Hepatic stellate cell (primary cell): ENCODE results near the gene PINK1.
A peak's percentile ranks its signal among the peaks of the same experiment; 100 is the strongest.
"Not testable (repeated sequence)": the region's sequence is repeated elsewhere in the genome, so short reads cannot be mapped to it uniquely, and the experiment has no call there.

ENCODE experiments used
- DNase-seq: peaks from one replicate; pipeline ENCODE4 v3.0.0; 2011; ENCODE audit warnings: low spot score

The PINK1 gene

DNA sequence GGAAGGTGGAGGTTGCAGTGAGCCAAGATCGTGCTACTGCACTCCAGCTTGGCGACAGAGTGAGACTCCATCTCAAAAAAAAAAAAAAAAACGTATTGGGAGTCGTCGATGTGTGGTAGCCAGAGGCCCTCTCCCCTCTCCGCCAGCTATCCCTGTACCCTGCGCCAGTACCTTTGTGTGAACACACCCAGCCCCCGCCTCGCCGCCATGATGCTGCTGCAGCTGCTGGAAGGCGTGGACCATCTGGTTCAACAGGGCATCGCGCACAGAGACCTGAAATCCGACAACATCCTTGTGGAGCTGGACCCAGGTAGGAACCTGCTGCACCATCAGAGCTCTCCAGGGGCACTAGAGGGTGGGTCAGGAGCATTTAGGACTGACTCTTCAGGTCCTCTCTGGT is 12.2 kb downstream of the PINK1 start:
- no peak for DNase-seq

DNA sequence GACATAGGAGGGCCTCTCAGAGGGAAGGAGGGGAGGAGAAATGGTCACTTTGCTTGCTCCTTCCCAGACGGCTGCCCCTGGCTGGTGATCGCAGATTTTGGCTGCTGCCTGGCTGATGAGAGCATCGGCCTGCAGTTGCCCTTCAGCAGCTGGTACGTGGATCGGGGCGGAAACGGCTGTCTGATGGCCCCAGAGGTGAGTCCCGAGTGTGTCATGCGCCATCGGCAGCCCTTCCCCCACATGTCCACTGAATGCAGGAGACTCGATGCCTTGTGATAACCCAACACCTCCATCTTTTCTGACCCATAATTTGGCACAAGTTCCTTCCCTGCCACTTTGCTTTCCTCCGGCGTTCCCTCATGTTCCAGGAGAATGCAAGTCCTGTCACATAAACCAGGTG is 15.2 kb downstream of the PINK1 start:
- no peak for DNase-seq

DNA sequence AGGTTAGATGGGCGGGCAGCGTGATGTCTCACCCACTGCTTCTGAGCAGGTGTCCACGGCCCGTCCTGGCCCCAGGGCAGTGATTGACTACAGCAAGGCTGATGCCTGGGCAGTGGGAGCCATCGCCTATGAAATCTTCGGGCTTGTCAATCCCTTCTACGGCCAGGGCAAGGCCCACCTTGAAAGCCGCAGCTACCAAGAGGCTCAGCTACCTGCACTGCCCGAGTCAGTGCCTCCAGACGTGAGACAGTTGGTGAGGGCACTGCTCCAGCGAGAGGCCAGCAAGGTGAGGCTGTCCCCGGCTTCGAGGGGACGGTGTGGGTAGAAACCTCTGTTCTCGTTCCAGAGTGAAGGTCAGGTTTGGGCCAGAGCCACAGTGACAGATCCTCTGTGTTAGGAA is 15.7 kb downstream of the PINK1 start:
- DNase-seq: no peak

DNA sequence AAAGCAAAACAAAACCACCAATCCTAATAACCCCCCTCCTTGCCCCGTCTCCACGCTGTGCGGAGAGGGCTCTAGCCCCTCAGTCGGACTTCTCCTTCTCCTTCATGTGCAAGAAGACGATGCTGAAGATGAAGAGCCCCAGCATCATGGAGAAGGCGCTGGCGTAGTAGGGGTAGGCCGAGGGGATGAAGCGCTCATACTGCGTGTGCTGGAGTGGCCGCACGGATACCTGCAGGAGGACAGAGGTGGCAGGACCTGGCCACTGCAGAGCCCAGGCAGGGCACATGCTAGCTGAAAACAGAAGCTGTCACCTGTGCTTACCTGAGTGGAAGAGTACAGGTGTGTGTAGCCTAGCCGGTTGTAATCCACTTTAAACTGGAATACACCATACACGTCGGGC is 19.0 kb downstream of the PINK1 start:
- DNase-seq: no peak

DNA sequence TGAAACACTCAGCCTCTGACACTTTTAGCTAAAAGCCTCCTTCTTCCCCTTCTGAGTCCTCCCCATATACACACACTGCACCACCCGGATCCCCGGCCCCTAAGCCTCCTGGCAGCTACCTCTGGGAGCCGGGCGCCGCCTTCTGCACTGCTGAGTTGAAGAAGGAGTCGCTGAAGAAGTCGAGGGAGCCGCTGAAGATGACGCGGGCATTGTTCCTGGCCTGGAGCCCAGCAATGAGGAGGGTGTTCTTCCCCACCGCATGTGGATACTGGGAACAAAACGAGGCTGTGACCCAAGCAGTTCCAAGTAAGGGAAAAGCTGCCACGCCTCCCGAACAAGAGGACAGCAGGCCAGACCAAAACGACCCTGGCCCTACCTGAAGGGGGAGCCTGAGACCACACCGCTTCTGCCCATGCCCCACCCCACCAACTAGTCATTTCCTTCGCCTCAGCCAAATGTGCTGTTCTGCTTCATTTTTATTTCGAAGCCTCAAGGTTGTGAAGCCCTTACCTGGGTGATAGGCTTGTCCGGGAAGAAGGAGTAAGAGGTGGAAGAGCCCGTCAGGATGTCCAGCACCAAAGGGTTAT is 20.9 kb downstream of the PINK1 start:
- no peak for DNase-seq

DNA sequence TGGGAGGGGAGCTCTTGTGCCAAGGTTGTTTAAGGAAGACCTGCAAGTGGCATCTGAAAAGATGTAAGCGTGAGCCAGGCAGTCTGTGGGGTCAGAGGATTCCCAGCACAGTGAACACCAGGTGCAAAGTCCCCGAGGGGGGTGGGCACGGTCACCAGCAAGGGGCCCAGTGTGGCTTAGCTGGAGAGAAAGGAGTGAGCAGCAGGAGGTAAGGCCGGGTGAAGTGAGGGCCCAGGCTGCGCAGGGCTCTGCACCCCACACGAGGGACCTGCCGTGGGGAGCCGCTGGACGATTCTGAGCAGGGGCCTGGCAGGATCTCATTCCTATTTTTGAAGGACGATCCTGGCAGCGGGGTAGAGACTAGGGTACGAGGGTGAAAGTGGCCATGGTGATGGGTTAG is 23.8 kb downstream of the PINK1 start:
- no peak for DNase-seq

DNA sequence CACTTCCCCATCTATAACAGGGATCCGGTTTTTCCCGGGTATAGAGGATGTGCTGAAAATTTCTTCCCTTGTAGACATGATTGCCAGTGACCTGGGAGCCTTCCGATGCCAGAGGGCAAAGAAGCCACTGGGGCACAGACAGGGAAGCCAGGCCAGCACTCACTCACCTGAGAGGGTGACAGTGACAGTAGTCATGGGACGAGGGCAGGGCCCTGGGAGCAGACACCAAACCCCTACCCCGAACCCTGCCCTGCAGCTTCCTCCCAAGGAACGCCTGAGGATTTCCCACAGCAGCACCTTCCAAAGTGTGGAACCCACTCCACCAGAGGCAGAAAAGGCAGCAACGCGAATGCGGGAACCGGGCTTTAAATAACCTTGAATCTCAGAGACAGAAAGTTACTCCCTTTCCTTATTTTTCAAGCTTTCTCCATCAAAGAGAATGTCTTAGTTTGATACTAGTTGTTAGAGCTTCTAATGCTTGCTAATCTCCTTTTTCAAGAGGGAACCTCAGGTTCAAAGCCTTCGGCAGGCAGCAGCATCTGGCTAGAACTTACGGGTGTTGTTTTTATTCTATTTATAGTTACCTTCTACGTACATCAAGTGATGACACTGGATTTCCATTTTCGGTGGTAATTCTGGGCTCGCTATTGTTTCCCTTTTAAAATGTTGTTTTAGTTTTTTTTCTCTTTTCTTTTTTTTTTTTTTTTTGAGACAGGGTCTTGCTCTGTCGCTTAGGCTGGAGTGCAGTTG is 25.1 kb downstream of the PINK1 start:
- no peak for DNase-seq

DNA sequence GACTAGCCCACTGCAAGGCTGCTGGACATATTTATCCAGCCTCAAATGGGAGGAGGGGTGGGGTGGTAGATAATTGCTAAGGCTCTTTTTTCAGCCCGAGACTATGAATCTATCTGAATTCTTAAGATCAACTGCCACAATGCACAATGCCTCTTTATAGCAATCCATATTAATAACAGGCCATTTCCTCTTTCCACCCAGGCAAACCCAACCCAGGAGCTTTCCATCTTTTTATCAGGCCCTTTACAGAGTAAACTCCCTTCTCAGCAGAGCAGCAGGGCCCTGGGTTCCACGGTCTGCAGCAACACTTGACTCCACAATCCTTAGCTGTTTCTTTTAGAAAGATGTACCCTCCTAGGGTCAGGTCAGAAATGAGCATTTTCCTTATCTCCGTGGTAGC is 27.1 kb downstream of the PINK1 start:
- no peak for DNase-seq

DNA sequence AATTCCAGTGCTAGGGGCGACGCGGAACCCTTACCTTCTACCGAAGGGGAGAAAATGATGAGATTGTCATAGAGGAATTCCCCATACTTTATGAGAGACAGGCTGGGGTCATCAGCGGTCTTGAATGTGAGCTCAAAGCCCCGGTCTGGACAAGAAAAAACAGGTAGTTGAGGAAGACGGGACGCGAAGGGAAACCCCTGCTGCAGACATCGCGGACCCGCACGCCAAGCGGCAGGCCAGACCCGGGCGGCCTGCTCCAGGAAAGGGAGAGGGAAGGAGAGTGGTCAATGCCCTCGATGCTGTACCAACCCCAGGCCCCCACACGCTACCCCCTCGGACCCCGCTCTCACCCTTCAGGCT is 27.6 kb downstream of the PINK1 start:
- no peak for DNase-seq

DNA sequence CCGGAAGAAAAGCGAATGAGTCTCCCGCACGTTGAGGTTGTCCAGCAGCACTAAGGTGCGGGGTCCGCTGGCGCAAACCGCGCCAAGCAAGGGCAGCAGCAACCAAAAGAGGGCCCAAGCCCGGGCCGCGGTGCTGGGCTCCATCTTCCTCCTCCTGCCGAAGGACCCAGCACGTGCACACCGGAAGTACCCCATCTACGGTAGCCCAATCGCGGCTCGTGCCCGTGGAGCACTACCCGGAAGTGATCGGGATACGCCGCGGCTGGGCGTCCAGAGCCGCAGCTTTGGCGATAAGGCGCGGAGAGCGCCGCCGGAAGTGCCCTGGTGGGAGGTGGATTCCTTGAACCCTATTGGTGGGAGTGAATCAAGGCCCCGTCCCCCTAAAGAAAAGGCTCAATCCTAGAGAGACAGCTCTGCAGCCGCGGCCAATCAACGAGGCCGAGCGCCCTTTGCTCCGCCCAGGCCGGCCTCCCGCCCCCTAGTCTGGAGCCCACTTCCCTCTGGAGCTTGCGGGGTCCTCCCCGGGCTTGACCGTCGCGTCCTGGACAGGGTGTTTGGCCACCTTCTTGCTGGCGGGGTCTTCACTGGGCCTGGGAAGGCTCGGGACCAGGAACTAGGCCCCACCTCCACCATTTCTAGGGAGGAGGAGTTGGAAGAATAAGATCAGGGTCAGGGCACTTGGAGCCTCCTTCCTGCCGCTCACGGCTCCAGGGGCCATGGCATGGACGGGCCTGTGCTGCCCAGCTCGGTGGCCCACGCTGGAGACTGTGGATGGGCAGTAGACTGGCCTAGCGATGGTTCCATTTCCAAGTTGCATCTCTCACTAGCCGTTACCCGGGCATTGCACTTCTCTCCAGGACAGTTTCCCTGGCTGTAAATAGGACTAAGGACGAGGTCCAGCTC is 28.2 kb downstream of the PINK1 start, which contains the start of gene DDOST:
TSS of gene DDOST (minus strand) at position 163 of the 903 bp plus-strand sequence. CDS start at position 144, 19 bp downstream.
- DNase-seq: peak; percentile 100

DNA sequence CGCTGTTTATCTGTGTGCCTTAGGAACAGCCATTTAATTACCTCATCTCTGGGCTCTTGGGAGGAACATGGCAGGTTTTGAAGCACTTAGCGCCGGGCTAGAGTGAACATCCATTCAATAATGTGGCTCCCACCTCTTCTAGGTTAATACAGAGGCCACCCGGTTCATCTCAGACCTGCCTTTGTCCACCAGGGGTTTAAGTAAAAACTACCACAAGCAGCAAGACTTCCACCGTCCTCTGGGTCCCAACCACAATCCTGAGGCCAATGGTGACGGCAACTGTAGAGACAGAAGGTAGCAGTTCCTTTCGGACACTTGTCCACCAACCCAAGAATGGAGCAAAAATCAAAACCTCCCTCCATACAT is 28.8 kb downstream of the PINK1 start:
- DNase-seq: no peak

DNA sequence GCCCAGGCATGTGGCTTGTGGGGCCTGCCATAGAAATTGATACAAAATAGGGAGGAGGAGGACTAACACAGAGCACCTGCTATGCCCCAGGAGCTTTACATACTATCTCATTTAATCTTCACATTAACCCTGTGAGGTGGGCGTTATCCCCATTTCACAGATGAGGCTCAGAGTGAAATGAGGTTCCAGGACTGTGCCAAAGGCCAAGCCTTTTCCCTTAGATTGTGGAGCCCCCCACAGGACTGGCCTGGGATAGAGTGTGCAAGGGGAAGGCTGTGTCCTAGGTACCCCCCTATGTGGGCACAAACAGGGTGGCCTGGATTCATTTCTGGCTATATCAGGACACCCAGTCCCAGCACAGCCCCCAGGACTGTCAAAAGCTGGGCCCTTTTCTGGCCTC is 30.1 kb downstream of the PINK1 start:
- DNase-seq: no peak

DNA sequence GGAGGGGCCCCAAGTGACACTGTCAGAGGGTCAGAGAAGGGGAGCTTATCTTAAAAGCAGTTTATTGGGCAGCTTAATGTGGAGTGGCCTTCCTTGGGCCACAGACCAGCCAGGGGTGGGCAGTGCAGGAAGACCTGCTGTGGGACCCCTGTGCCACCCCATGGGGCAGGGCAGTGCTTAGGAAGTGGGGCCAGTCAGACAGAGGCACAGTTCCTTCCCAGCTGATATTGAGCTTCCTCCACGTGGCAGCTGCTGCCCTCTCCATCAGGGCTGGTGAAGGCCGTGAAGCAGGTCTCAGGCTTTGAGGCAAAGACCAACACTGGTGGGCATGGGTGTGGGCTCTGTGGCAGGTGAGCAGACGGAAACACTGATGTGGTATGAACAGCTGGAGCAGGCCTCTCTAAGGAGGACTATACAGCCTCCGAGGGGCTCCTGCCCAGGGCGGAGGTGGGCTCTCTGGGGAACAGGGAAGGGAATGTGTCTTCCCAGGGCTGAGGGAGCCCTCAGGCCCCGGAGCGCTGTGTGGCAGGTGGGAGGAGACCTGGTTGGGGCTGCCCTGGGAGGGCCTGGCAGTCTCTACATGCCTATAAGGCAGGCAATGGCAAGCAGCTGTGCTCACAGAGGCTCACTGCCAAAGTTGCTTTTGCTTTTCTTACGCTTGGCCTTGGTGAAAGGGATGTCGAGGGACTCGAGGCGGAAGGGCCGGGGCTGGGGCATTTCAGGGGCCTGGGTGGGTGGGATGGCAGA is 30.9 kb downstream of the PINK1 start:
- no peak for DNase-seq

DNA sequence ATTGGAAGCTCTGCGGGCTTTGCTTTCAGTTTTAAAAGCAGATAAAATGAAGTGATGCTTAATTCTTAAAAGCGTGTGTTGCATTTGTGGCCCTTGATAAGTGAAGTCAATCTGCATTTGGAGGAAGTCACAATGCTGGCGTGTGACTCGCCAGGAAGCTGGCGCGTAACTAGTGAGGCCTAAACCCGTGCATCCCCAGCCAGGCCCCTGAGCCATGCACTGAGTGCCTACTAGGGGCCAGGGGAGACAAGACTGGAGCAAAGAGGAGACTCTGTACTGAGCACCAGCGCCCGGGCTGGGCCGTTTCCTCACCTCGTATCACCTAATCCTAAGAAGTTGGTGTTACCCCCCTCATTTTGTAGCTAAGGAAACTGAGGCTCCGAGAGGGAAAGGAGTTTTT is 32.5 kb downstream of the PINK1 start:
- no peak for DNase-seq

DNA sequence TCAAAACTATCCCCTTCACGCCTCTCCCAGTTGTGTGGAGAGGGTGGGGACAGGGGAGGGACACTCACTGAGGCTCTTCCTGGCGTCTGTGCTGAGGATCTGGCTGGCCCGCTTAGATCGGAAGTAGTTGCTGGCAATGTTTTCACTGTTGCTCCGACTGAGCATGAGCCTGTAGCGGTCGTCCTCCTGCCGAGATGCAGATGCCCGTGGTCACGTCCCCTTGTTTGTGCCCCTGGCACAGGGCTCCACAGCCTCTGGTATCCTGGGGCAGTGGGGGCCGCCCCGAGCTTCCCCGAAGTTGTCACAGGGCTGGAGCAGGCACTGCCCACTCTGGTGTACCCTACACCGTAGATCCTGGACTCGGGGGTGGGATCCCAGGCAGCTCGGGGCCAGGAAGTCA is 32.9 kb downstream of the PINK1 start:
- no peak for DNase-seq

DNA sequence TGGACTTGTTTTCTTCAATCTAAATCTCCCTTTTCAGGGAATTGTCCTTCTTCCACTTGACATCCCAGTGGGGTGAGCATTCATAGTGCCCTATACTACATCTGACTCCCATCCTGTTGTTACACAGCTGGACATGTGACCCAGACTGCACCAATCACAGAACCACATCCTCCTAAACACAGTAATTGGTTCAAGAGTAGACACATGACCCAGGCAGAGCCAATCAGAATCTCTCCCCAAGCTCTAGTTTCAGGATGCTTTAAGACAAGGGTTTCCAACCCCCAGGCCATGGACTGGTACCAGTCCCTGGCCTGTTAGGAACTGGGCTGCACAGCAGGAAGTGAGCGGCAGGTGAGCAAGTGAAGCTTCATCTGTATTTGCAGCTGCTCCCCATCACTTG is 33.5 kb downstream of the PINK1 start:
- peak; percentile 47 for DNase-seq

DNA sequence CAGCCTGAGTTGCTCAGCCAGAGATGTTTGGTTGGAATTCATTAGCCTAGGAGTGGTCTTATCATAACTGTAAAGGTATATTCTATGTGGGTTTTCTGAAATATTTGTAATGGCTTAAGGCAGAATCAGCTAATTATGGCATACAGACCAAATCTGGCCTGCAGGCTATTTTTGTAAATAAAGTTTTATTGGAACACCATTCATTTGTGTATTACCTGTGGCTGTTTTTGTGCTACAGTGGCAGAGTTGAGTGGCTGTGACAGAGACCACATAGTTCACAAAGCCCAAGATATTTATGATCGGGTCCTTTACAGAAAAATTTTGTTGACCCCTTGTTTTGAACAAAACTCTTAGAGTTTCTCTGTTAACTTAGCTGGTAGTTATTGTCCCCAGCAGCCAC is 35.3 kb downstream of the PINK1 start:
- DNase-seq: no peak

DNA sequence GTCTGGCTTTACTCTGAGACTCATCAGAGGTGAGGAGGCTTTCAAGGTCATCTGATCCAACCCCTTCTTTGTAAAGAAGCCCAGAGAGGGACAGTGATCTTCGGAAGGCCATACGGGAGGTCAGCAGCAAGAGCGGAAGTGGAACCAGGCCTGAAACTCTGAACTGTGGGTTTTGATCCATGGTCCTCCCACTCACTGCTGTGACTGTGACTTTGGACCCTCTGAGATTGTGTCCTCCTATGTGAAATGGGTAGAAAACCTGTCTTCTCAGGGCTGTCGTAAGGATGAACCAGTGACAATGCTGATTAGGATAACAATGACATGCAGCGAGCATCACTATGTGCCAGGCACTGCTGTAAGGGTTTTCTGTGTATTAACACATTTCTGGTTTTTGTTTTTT is 37.7 kb downstream of the PINK1 start:
- DNase-seq: no peak

DNA sequence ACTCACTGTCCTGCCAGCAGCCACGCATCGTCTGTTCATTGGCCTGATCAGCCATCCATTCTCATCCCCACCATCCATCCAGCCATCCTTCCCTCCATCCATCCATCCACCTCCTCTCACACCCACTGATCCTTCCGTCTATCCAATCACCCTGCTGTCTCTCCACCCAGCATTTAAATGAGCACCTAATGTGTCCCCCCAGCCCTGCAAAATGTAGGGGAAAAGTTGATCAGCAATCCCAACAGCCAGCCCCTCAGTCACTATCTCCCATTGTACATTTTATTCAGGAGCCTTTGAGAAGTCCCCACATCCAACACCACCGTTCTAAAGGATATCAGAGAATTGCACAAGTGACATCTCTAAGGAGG is 39.0 kb downstream of the PINK1 start:
- DNase-seq: no peak

DNA sequence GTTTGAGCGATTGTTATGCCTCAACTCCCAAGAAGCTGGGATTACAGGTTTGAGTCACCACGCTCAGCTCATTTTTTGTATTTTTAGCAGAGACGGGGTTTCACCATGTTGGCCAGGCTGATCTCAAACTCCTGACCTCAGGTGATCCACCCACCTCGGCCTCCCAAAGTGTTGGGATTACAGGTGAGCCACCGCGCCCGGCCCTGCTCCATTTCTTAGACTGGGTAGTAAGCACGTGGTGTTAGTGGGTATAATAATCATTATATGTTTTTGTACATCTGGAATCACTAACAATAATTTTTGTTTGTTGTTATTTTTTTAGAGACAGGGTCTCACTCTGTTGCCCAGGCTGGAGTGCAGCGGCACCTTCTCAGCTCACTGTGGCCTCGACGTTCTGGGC is 40.4 kb downstream of the PINK1 start:
- DNase-seq: not testable (repeated sequence)

DNA sequence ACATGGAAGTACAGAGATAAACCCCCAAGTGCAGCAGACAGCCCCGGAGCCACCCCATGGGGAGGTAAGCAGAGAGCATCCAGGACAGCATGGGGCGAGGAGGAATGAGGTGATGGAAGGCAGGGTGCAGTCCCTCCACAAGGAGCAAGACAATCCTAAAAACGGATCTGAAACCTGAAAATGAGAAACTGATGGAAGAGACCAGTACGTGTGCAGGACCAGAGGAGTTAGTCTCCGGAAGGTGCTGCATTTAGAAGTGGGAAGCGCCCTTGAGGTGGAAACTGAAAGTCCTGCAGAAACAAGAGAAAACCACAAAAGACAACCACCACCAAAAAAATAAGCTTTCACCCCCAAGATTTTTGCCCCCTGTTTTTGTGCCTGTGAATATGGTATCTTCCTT is 45.3 kb downstream of the PINK1 start:
- no peak for DNase-seq

DNA sequence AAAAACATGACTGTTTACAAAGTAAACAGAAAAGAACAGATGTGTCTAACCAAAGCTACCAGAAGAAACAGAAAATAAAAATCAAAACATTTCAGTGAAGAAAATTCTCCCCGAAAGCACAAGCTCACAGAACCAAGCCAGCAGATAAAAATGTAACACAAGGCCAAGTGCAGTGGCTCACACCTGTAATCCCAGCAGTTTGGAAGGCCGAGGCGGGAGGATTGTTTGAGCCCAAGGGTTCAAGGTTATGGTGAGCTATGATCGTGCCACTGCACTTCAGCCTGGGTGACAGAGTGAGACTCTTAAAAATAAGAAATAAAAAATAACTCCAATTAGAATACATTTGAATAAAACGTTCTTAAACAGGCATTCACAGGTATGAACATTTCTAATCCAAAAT is 47.0 kb downstream of the PINK1 start:
- DNase-seq: no peak

DNA sequence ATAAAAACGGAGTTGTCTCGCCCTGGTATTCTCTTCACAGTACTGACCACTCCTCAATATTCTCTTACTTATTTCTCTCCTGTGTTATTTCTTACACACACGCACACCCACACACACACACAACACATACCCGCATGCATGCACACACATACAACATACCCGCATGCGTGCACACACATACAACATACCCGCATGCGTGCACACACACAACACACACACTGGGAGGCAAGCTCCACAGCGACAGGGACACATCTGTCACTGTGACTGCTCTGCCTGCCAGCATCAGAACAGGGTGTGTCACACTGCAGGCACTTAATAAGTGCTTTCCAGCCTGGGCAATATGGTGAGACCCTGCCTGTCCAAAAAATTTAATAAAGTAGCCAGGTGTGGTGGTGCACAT is 48.7 kb downstream of the PINK1 start:
- no peak for DNase-seq
